VCaP (cell line): Measurements from ENCODE around the gene TMC8.

Experiments
- H3K27ac ChIP-seq: fragments of 450-650 bp; 2 replicates; pipeline ENCODE4 v1.5.1; 2017
- CTCF ChIP-seq: fragments of 450-650 bp; conservative IDR thresholded peaks from 2 replicates; pipeline ENCODE4 v1.5.1; 2017; ENCODE audit warnings: mild to moderate bottlenecking, moderate library complexity

The TMC8 gene

GRCh38 chr17:78116411-78116810, 14.2 kb upstream of the TMC8 start:
- peak overlapping the region; percentile 87 for H3K27ac ChIP-seq
- TF ChIP-seq CTCF, result no peak

- peak overlapping the region; percentile 87 for H3K27ac ChIP-seq
- TF ChIP-seq CTCF, result peak; percentile 84
These were observed 13.3 kb upstream of the TMC8 start for GRCh38 chr17:78117027-78117981.

- 0 out of 2 replicates have a peak overlapping the region, but pooled peaks have one; percentile 87 for H3K27ac ChIP-seq
- no peak for TF ChIP-seq CTCF
These were observed 11.8 kb upstream of the TMC8 start for GRCh38 chr17:78118801-78119241.

- no peak overlapping the region for H3K27ac ChIP-seq
- TF ChIP-seq CTCF, result no peak
These were observed 10.0 kb upstream of the TMC8 start for GRCh38 chr17:78120537-78120936.

GRCh38 chr17:78120971-78121800, 9.4 kb upstream of the TMC8 start:
- H3K27ac ChIP-seq, result no peak overlapping the region
- no peak for TF ChIP-seq CTCF

GRCh38 chr17:78121801-78122215, 8.8 kb upstream of the TMC8 start:
- H3K27ac ChIP-seq, result no peak overlapping the region
- no peak for TF ChIP-seq CTCF
